ENCODE data around the gene EFCAB12.

- no peak for TF ChIP-seq CTCF (IDR thresholded peaks at IDR 0.05; ENCODE audit: low read length)
- TF ChIP-seq EZH2 (IDR thresholded peaks at IDR 0.05; ENCODE audit: borderline replicate concordance, low read length) = no peak
These were observed 12.0 kb downstream of the EFCAB12 start for GRCh38 chr3:129416415-129416814.
